H1 (cell line): ENCODE results near the gene ZNF791.

Source experiments
- HDAC2 ChIP-seq, 2 experiments: fragments of 300-600 bp in 1 of 2; sonication (generic) in 1 of 2; IDR thresholded peaks; 2 replicates each; pipeline ENCODE4 v1.6.1; 2011 to 2012; ENCODE audit warnings: low read depth in 2 of 2, low read length in 2 of 2, mild to moderate bottlenecking in 2 of 2, moderate library complexity in 2 of 2, borderline replicate concordance in 1 of 2, inconsistent platforms in 1 of 2
- SIN3A ChIP-seq, 2 experiments: IDR thresholded peaks in 1 of 2; conservative IDR thresholded peaks in 1 of 2; 2 replicates each; pipeline ENCODE4 v1.6.1; 2011 to 2012; ENCODE audit warnings: low read length in 2 of 2, improper control_type of control experiment in 1 of 2, low read depth in 1 of 2, mild to moderate bottlenecking in 1 of 2
- TAF1 ChIP-seq: IDR thresholded peaks from 2 replicates; pipeline ENCODE4 v1.6.1; 2011; ENCODE audit warnings: mild to moderate bottlenecking, low read depth, low read length
- YY1 ChIP-seq: IDR thresholded peaks from 2 replicates; pipeline ENCODE4 v1.6.1; 2011; ENCODE audit warnings: low read depth, mild to moderate bottlenecking, low read length

- TF ChIP-seq TAF1: no peak
- no peak for TF ChIP-seq HDAC2 (IDR thresholded peaks at IDR 0.05; ENCODE audit: borderline replicate concordance in 1 of 2, low read depth in 2 of 2, low read length in 2 of 2)
- TF ChIP-seq SIN3A (conservative IDR thresholded peaks at IDR 0.05 in 1 of 2, IDR thresholded peaks at IDR 0.05 in 1 of 2; ENCODE audit: low read depth in 1 of 2, low read length in 2 of 2): no peak
- TF ChIP-seq YY1: no peak
Measured at GRCh38 chr19:12655546-12655945, 44.8 kb downstream of the ZNF791 start.
